NCI-H526 (cell line): ENCODE data around the gene ZNF81.
"Not testable (repeated sequence)": the region's sequence is repeated elsewhere in the genome, so short reads cannot be mapped to it uniquely, and the experiment has no call there.

ENCODE experiments used
- DNase-seq, 2 experiments: peaks; one replicate each; lab custom pipeline; 2025; lab: John Stamatoyannopoulos, UW

Gene ZNF81

GRCh38 chrX:47836164-47837072, at the start of gene ZNF81:
Gene ZNF81 (plus strand): TSS chrX:47836902. CDS start chrX:47846268, 9,366 bp downstream.
- DNase-seq = peak; percentile 95 to 97

GRCh38 chrX:47796433-47796906, 40.2 kb upstream of the ZNF81 start:
- DNase-seq = no peak

GRCh38 chrX:47797084-47797483, 39.6 kb upstream of the ZNF81 start:
- DNase-seq = no peak

- DNase-seq = no peak
Measured at GRCh38 chrX:47798861-47799260, 37.8 kb upstream of the ZNF81 start.

- DNase-seq = peak in 1 of 2 experiments; percentile 16
Measured at GRCh38 chrX:47802589-47802988, 34.1 kb upstream of the ZNF81 start.

- peak; percentile 47 to 60 for DNase-seq
Measured at GRCh38 chrX:47803103-47803502, 33.6 kb upstream of the ZNF81 start.

GRCh38 chrX:47804315-47804714, 32.4 kb upstream of the ZNF81 start:
- no peak for DNase-seq

GRCh38 chrX:47805844-47806243, 30.9 kb upstream of the ZNF81 start:
- not testable (repeated sequence) for DNase-seq

GRCh38 chrX:47806415-47807271, 30.1 kb upstream of the ZNF81 start:
- DNase-seq = not testable (repeated sequence)

- DNase-seq = not testable (repeated sequence)
Measured at GRCh38 chrX:47807272-47807538, 29.5 kb upstream of the ZNF81 start.

GRCh38 chrX:47807548-47807947, 29.2 kb upstream of the ZNF81 start:
- DNase-seq = no peak

GRCh38 chrX:47808904-47809788, 27.6 kb upstream of the ZNF81 start:
- no peak for DNase-seq

- DNase-seq = no peak
Measured at GRCh38 chrX:47814851-47815250, 21.9 kb upstream of the ZNF81 start.

- no peak for DNase-seq
Measured at GRCh38 chrX:47815901-47816845, 20.5 kb upstream of the ZNF81 start.

GRCh38 chrX:47817421-47817820, 19.3 kb upstream of the ZNF81 start:
- DNase-seq = no peak

GRCh38 chrX:47817897-47818296, 18.8 kb upstream of the ZNF81 start:
- DNase-seq = no peak

- DNase-seq = no peak
Measured at GRCh38 chrX:47828984-47829383, 7.7 kb upstream of the ZNF81 start.

GRCh38 chrX:47831788-47832187, 4.9 kb upstream of the ZNF81 start:
- DNase-seq = peak in 1 of 2 experiments; percentile 66

- no peak for DNase-seq
Measured at GRCh38 chrX:47838361-47838760, 1.7 kb downstream of the ZNF81 start.

GRCh38 chrX:47840111-47840510, 3.4 kb downstream of the ZNF81 start:
- peak in 1 of 2 experiments; percentile 3 for DNase-seq

GRCh38 chrX:47843363-47843762, 6.7 kb downstream of the ZNF81 start:
- no peak for DNase-seq
